Activated T-cell treated with anti-CD3 and anti-CD28 coated beads, Interleukin-2, amount 50 U/mL, for 72 hours (primary cell): ENCODE results near the gene NR6A1. TPM values are rescaled to one million over a fixed set of nuclear protein-coding genes. Genes with fewer than 3 reads are reported as not detected.

ENCODE experiments used
- ATAC-seq, 2 donors: fragments of 150-1000 bp; cut with Tn5 transposase; replicated peaks in 1 of 2; 2 replicates each; pipeline ENCODE4 v1.10.0; 2021; ENCODE audit warnings: moderate library complexity in 2 of 2, mild to moderate bottlenecking in 1 of 2
- DNase-seq, 2 donors: peaks; one replicate each; pipeline ENCODE4 v3.0.0; 2021 to 2022; ENCODE audit warnings: mixed read lengths in 1 of 2
- H3K27ac Mint-ChIP-seq: one replicate; pipeline ENCODE4 v1.8.0; 2022; ENCODE audit warnings: mild to moderate bottlenecking, moderate library complexity, mixed read lengths
- H3K27me3 Mint-ChIP-seq: one replicate; pipeline ENCODE4 v1.8.0; 2022; ENCODE audit warnings: low read depth, mixed read lengths
- H3K36me3 Mint-ChIP-seq, 2 donors: one replicate each; pipeline ENCODE4 v1.8.0; 2022; ENCODE audit warnings: mixed read lengths in 2 of 2, mild to moderate bottlenecking in 1 of 2; ENCODE audit not compliant: insufficient read depth in 2 of 2
- H3K4me1 Mint-ChIP-seq: one replicate; pipeline ENCODE4 v1.8.0; 2022; ENCODE audit warnings: low read depth, mixed read lengths
- H3K4me3 Mint-ChIP-seq, 2 donors: one replicate each; pipeline ENCODE4 v1.8.0; 2022; ENCODE audit warnings: mild to moderate bottlenecking in 2 of 2, mixed read lengths in 2 of 2, moderate library complexity in 2 of 2
- H3K9me3 Mint-ChIP-seq, 2 donors: one replicate each; pipeline ENCODE4 v1.8.0; 2022; ENCODE audit warnings: mixed read lengths in 2 of 2
- total RNA-seq, 2 donors: library from RNA; stranded (reverse); gene quantifications; one replicate each; pipeline ENCODE4 v1.2.3, GENCODE V29; 2022

NR6A1 gene
- total RNA-seq, 2 donors from 2014 or later, result 2.9 to 4.0 TPM

DNA sequence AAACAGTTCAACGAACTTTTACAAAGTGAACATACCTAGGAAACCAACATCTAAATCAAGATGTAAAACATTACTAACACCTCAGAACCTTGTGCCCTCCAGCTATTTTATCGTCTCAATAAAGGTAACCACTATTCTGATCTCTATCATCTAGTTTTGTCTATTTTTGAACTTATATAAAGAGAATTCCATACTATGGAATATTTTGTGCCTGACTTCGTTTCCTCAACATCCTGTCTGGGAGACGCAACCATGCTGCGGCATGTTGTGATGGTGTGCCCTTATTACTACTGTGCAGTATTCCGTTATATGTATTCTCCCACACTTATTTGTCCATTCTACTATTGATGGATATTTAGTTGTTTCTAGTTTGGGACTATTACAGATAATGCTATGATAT, 99.2 kb downstream of the NR6A1 start:
- no peaks in the 10 kb centered on the region for H3K36me3 Mint-ChIP-seq
- H3K9me3 Mint-ChIP-seq, result no peaks in the 10 kb centered on the region
- ATAC-seq, result no peak
- peaks cover 8% of the 10 kb centered on the region for H3K4me1 Mint-ChIP-seq
- no peak for DNase-seq
- H3K27me3 Mint-ChIP-seq, result no peaks in the 10 kb centered on the region
- H3K4me3 Mint-ChIP-seq, result no peak overlapping the region
- H3K27ac Mint-ChIP-seq, result no peak overlapping the region

DNA sequence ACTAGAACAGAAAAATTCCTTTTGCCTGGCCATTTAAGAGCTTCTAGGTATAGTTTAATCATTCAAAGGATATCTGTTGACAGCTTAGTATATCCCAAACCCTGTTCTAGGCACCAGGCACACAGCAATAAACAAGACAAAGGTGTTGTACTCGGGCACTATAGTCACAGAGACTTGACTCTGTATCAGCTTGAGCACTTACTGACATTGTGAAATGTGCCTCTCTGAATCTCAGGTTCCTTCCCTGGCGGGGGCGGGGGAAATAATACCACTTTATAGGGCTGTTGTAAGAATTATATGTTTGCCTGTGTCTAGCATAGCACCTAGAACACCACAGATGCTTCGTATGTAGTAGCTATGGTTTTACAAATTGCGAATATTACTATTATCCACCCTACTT, 104.5 kb downstream of the NR6A1 start:
- ATAC-seq (no peak), DNase-seq (no peak)
- H3K4me3 Mint-ChIP-seq, result no peak overlapping the region
- H3K27ac Mint-ChIP-seq, result no peak overlapping the region
- no peaks in the 10 kb centered on the region for H3K4me1 Mint-ChIP-seq
- H3K9me3 Mint-ChIP-seq, result no peaks in the 10 kb centered on the region
- H3K36me3 Mint-ChIP-seq, result no peaks in the 10 kb centered on the region
- no peaks in the 10 kb centered on the region for H3K27me3 Mint-ChIP-seq

DNA sequence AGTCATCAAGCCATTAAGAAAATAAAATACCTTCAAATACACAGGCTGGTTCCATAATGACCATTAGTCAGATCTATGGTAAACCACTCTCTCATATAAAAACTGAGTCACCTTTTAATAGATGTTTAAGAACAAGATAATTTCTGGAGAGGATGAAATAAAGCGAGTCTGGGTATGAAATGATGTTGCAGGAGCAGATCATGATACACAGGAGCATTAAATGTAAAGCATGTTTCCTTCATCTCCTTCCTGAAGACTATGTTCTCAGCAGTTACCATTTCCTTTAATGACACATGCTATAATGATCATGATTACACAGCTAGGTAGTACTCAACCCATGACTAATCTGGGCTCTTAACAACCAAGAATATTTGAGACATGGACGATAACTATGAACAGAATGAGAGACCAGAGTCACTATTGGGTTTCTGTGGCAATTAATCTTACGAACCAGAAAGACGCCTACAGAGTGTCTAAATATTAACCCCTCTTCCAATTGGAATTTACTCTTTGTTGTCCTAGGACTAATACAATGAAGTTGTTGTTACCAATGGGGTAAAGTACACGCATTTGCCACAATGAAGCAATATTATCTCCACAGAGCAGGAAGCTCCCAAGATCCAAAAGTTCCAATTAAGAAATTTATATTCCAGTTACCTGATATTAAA, 105.6 kb downstream of the NR6A1 start:
- Mint-ChIP-seq H3K36me3 (no peaks in the 10 kb centered on the region), H3K9me3 (no peaks in the 10 kb centered on the region), H3K27ac (no peak overlapping the region), H3K4me3 (no peak overlapping the region), H3K27me3 (no peaks in the 10 kb centered on the region), H3K4me1 (peaks cover 2% of the 10 kb centered on the region)
- no peak for ATAC-seq
- no peak for DNase-seq

DNA sequence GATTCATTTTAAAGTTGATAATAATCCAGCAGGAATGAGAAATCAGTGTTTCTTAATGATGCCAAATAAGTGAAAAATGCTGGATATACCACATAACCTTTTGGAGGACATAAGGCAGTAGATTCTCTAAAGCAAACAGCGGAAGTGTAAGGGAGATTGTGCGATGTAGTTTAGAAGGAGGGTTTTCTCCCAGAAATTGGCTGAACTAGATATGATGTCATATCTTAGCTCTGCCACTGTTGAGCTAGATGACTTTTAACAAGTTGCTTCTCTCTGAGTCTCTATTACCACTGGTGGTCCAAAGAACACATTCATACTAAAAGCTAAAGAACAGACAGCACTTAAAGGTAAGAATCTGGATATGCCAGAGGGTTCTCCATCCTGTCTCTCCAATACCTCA, 107.0 kb downstream of the NR6A1 start:
- Mint-ChIP-seq H3K4me3 (no peak overlapping the region), H3K4me1 (peaks cover 15% of the 10 kb centered on the region), H3K27ac (no peak overlapping the region), H3K9me3 (no peaks in the 10 kb centered on the region), H3K27me3 (no peaks in the 10 kb centered on the region), H3K36me3 (no peaks in the 10 kb centered on the region)
- DNase-seq (no peak), ATAC-seq (no peak)

DNA sequence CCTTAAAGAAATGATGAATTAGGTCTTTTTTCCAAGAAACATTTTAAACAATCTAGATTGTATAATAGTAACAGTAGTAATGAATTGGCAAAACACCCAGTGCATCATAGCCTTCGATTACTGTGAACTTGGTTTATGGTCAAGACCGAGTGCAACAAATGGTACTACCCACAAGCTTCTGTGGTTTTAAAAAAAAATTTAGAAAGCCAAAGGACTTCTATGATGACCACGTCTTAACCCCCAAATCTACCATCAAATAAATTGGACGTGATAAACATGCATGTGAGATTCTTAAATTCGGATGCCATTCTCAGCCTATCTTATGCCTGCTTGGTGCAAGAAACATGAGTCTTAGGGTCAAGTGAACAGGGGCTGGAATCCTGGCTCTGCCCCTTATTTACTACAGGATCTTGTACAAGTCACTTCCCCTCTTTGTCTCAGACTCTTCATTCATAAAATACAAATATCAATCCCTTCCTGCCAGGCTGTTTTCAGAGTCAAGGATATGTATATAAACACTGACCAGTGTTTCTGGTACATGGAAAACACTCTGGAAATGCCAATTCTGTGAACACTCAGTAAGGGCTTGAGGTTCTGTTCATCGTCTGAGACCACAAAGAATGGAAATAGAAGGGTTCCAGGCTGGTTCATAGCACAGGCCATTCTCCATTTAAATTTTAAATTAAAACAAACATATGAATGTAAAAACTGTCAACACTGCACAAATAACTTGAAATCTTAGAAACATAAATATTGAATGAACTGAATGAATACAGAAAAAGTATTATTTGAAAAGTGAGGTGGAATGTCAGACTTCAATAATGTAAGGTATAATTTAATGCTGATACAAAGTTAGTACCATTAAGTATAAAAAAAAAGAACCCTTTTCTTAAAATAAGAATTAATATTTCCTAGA, 107.8 kb downstream of the NR6A1 start:
- H3K4me1 Mint-ChIP-seq, result peaks cover 24% of the 10 kb centered on the region
- DNase-seq (no peak), ATAC-seq (no peak)
- no peaks in the 10 kb centered on the region for H3K9me3 Mint-ChIP-seq
- no peak overlapping the region for H3K27ac Mint-ChIP-seq
- no peaks in the 10 kb centered on the region for H3K36me3 Mint-ChIP-seq
- no peak overlapping the region for H3K4me3 Mint-ChIP-seq
- no peaks in the 10 kb centered on the region for H3K27me3 Mint-ChIP-seq

DNA sequence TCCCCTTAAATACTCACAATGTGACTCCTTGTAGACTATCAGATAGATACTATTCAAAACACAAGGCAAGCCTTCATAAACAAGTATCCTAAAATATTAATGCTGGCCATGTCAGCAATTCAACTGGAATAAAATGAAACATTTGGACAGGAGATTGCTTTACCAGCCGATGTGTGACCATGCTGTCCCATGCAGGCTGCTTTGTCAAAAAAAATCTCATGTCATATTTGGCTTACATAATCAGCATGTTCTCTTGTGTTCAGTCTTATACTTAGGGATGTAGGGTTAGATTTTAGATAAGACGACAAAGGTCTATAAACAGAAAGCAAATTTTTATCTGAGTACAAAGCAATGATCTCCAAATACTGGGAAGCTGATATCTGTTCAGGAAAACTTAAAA, 108.5 kb downstream of the NR6A1 start:
- no peak for ATAC-seq
- no peaks in the 10 kb centered on the region for H3K36me3 Mint-ChIP-seq
- H3K4me3 Mint-ChIP-seq, result no peak overlapping the region
- no peaks in the 10 kb centered on the region for H3K27me3 Mint-ChIP-seq
- no peak for DNase-seq
- H3K27ac Mint-ChIP-seq, result no peak overlapping the region
- no peaks in the 10 kb centered on the region for H3K9me3 Mint-ChIP-seq
- H3K4me1 Mint-ChIP-seq, result peaks cover 31% of the 10 kb centered on the region

DNA sequence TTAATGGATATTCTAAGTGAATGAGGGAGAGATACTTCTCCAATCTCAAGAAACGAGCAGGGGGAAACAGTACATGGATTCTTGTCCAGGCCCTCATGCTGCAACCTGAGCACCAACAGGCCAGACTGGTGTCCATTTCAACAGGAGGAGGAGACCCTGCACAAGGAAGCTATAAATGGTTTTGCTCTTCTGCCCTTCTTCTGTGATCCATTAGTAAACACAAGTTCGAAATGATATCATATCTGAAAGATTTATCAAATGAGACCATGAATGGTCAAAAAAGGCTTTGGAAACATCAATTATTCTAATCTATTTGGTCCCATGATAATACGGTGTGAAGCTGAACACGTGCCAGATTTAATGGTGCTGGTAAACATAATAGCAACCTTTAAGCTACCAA, 109.8 kb downstream of the NR6A1 start:
- peaks cover 31% of the 10 kb centered on the region for H3K4me1 Mint-ChIP-seq
- no peaks in the 10 kb centered on the region for H3K27me3 Mint-ChIP-seq
- H3K27ac Mint-ChIP-seq, result no peak overlapping the region
- no peaks in the 10 kb centered on the region for H3K9me3 Mint-ChIP-seq
- H3K4me3 Mint-ChIP-seq, result peak overlapping the region; percentile 41 to 46
- no peaks in the 10 kb centered on the region for H3K36me3 Mint-ChIP-seq
- DNase-seq, result no peak
- ATAC-seq, result no peak

DNA sequence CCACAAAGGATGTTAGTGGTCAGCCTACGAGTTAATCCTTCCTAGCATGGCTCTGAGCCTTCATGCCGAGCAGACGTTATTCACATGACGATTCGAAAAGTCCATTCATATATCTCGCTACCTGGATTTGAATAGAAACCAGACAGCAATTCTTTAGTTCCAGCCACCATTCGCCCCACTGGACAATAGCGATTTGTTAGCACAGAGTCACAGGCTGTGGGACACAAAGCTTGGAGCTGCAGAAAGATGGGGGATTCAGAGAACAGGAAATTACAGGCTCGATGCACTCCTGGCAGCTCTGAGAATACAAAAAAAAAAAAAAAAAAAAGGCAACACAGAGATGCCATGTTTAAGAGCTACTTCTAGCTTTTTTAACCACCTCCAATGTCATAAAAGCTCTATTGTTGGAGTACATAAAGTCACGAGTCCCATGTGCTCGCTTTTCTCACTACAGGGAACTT, 110.7 kb downstream of the NR6A1 start:
- H3K36me3 Mint-ChIP-seq, result no peaks in the 10 kb centered on the region
- H3K4me1 Mint-ChIP-seq, result peaks cover 31% of the 10 kb centered on the region
- H3K4me3 Mint-ChIP-seq, result peak overlapping the region; percentile 91
- no peaks in the 10 kb centered on the region for H3K27me3 Mint-ChIP-seq
- ATAC-seq (no peak), DNase-seq (no peak)
- no peak overlapping the region for H3K27ac Mint-ChIP-seq
- no peaks in the 10 kb centered on the region for H3K9me3 Mint-ChIP-seq

DNA sequence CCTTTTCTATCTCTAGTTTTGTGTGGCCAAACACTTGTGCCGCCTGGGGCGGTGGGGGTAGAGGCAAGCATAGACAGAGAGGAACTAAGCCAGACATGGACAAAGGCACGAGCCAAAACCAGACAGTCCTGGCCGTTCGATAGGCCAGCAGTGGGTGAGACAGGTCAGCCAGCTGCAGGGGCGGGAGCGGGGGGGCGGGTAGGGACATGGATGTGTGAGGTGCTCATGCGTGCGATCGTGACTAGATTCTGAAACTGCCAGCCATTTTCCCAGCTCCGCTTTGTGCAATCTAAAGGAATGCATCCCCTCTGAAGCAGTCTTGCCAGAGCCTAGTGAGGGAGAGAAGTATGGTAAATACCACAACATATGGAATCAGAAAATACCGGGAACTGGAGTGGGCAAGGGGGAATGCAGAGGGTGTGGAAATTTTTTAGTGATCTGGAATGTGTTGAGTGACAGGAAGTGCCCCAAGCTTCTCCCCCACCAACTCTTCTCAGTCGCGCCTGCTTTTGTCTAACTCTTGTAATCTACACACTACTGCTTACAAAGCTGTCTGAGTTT, 111.9 kb downstream of the NR6A1 start:
- peaks cover 31% of the 10 kb centered on the region for H3K4me1 Mint-ChIP-seq
- H3K9me3 Mint-ChIP-seq, result no peaks in the 10 kb centered on the region
- DNase-seq, result peak; percentile 20 to 32
- no peaks in the 10 kb centered on the region for H3K27me3 Mint-ChIP-seq
- peak overlapping the region; percentile 91 for H3K4me3 Mint-ChIP-seq
- peak overlapping the region; percentile 76 for H3K27ac Mint-ChIP-seq
- ATAC-seq, result peak; percentile 54 to 55
- H3K36me3 Mint-ChIP-seq, result no peaks in the 10 kb centered on the region

DNA sequence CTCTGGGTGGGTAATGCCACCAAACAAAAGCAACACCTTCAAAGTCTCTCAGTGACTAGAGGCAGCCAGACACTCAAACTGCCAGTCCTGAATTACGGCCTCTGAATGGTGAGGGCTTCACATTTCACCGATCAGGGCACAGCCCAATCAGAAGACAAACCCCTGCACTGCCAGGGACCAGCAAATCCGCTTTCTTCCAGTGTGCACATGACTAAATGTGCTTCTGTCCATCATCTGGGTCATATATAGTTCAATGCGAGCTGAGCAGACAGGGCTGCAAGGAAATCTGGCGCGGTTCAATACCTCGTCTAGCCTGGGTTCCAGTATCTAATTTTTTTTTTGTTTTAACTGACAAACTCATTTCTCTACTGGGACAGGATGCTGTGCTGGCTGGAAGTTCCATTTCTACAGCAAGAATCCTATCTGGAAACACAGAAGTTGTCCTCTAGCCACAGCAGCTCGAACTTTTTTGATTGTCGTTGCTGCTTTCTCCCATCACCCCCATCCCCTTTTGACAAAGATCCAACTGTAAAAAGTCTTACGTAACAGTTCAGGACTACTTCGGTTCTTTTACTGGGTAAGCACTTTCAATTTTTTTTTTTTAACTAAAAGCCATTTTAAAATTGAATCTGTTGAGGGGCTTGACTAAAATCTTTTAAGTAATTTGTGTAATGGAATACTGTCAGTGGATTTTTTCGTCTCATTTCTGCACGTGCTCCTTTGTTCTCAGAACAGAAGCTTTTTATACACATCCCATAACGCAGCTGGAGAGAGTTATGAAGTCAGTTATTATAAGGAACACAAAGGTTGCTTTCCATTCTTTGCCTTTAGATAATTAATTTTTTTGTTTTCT, 112.7 kb downstream of the NR6A1 start:
- DNase-seq (peak; percentile 45 to 64), ATAC-seq (peak; percentile 93 to 97)
- Mint-ChIP-seq H3K4me3 (peak overlapping the region; percentile 91), H3K4me1 (peaks cover 31% of the 10 kb centered on the region), H3K36me3 (no peaks in the 10 kb centered on the region), H3K9me3 (no peaks in the 10 kb centered on the region), H3K27ac (peak overlapping the region; percentile 76), H3K27me3 (no peaks in the 10 kb centered on the region)

DNA sequence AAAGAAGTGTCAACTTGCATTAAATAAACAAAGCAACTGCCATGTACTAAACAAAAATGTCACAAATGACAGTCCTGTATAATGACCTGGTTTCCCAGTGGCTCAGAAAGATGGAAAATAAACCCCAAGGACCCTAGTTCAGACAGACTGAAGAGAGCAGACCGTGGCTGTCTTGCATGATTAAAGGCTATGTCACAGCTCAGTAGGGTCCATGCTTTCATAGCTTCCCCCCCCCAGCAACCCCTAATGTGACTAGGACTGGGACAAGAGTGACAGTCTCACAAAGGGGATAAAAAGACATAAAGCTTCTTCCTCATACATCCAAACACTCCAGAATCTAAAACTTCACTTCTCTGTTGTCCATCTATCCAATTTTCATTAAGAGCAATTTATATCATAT, 113.6 kb downstream of the NR6A1 start:
- Mint-ChIP-seq H3K9me3 (no peaks in the 10 kb centered on the region), H3K4me1 (peaks cover 31% of the 10 kb centered on the region), H3K4me3 (peak overlapping the region; percentile 91), H3K36me3 (no peaks in the 10 kb centered on the region), H3K27ac (no peak overlapping the region), H3K27me3 (no peaks in the 10 kb centered on the region)
- DNase-seq, result no peak
- no peak for ATAC-seq

DNA sequence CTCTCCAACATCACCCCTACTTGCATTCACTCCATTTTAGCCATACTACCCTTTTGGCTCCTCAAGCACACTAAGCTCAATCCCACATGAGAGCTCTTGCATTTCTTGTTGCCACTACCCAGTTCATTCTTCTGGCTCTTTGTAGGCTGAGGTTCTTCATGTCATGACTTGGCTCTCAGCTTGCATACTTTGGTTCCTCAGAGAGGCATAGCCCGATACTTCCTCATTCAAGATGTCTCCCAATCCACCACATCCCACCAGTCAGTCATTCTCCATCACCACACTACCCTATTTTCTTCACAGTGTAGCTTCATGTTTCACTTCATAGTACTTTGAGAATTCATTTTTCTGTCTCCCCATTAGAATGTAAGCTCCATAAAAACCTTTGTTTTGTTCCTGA, 116.7 kb downstream of the NR6A1 start:
- ATAC-seq (no peak), DNase-seq (no peak)
- Mint-ChIP-seq H3K4me3 (no peak overlapping the region), H3K4me1 (peaks cover 18% of the 10 kb centered on the region), H3K9me3 (no peaks in the 10 kb centered on the region), H3K27ac (no peak overlapping the region), H3K36me3 (no peaks in the 10 kb centered on the region), H3K27me3 (no peaks in the 10 kb centered on the region)
